ENCODE results near the gene USP6NL.

- no peak for TF ChIP-seq CTCF (IDR thresholded peaks at IDR 0.05)
- no peak for TF ChIP-seq POLR2A (IDR thresholded peaks at IDR 0.05)
Observed at GRCh38 chr10:11504566-11505285, 106.7 kb downstream of the USP6NL start.

Measured in lower leg skin (tissue), 3 donors.